Gastrocnemius medialis (tissue), 4 donors: ENCODE measurements around the gene EPB41L4A.

Source experiments
- CTCF ChIP-seq, 5 experiments: fragments of 450-650 bp in 3 of 5; fragments of 200-600 bp in 2 of 5; sonication (generic) in 2 of 5; IDR thresholded peaks in 4 of 5; conservative IDR thresholded peaks in 1 of 5; 1 replicate in 4 of 5; 2 replicates in 1 of 5; pipeline ENCODE4 v1.5.1; 2016 to 2019; ENCODE audit warnings: antibody characterized with exemption in 5 of 5, mild to moderate bottlenecking in 3 of 5, moderate library complexity in 3 of 5
- POLR2A ChIP-seq, 2 donors: fragments of 450-650 bp; IDR thresholded peaks; one replicate each; pipeline ENCODE4 v1.6.1; 2017; ENCODE audit warnings: antibody characterized with exemption in 2 of 2, mild to moderate bottlenecking in 2 of 2, moderate library complexity in 2 of 2

DNA sequence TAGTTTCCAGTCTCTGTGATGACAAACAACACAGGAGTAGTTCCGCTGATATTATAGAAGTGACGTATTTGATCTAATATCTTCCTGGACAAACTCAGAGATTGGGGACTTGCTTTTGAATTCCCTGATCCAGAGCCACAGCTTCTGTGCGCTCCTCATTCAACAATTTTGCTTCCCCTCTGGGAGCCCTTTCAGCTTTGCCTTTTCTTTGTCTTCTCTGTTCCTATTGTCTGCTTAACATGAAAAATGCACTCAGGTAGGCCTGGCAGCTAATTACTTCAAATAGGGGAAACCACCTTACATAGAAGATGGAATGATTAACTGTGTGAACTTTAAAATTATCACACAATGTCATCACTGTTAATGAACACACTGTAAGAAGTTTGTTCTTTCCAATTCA, 192.9 kb downstream of the EPB41L4A start:
- TF ChIP-seq POLR2A (IDR thresholded peaks at IDR 0.05) (no peak), CTCF (IDR thresholded peaks at IDR 0.05 in 4 of 5, conservative IDR thresholded peaks at IDR 0.05 in 1 of 5) (no peak)
